Fibroblast of upper back skin (primary cell): Measurements from ENCODE around the gene NTN4.
"Not testable (repeated sequence)": the region's sequence is repeated elsewhere in the genome, so short reads cannot be mapped to it uniquely, and the experiment has no call there.

Experiments
- DNase-seq: peaks from one replicate; pipeline ENCODE4 v3.0.0-alpha.2; 2013

Gene NTN4

GRCh38 chr12:95796225-95796981 lies 5.8 kb upstream of the NTN4 start:
- DNase-seq = no peak

DNA sequence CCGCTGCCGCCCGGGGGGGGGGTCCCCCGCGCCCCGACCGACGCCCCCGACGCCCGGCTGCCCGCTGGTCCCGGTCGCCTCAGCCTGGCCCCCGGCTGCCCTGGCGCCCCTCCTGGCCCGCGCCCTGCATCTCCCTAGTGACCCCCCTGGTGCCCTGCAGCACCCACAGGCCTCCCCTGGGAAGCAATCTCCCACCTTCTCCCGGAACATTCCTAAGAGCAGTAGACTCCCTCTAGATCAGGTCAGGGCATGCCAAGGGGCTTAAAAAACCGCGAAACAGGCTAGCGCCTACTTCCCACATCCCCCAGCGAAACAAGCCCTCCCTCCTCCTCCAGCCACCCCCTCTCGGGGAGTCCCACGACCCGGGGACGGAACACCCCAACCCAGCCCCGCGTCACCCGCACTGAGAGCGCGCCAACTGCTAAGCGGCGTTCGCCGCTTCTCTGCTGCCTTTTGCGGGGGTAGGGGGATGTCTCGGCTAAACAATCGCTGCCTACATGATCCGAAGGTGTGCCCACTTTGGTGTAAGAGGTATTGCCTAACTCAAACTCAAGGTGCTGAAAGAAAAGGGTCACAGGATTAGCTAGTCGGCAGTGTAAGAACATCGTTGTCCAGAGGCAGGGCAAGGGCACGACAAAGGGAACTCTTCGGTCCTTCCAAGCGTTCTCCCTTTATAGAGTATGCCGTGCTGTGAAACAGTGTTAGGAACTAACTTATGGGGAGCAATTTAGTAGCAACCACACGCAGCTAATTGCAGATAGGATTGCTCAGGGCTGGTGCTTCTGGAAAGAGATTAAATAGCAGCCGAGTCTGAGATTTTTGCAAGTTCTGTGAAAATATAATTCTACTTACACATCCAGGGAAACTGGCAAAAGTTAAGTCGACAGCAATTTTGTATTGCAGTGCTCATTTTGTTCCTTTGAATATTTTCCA lies 619 bp upstream of the NTN4 start:
- no peak for DNase-seq

- no peak for DNase-seq
Observed at GRCh38 chr12:95789126-95790032, 1.2 kb downstream of the NTN4 start.

DNA sequence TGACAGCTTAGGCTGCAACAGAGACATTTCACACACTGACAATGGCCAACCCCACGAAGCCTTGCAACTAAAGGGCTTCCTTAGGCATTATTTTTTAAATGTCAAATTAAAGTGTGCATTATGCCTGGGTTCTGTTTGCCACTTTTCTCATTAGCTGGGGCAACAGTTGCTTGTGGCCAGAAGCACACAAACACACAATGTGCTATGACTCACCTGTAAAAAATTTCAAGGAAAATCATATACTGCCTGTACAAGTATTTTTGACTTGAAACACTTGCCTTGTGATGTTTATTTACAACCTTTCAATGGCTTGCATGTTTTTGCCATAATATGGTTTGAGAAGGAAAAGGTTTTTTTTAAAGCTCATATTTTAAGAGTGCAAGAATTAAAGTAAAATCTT lies 1.9 kb downstream of the NTN4 start:
- no peak for DNase-seq

- DNase-seq = no peak
Observed at GRCh38 chr12:95787274-95787818, 3.2 kb downstream of the NTN4 start.

DNA sequence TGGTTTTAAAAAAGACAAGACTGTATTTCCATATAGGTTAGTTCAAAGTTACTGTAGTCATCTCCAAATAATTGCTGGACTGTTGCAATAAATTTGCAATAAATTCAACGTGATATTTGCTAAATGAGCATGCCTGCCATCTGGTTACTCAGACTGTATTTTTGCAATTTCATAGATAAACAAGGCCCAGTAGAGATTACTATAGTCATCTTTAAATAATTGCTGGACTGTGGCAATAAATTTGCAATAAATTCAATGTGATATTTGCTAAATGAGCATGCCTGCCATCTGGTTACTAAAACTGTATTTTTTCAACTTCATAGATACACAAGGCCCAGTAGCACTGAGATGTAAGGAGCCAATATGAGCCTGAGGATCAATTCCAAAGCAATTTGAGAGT lies 5.6 kb downstream of the NTN4 start:
- DNase-seq = no peak

DNA sequence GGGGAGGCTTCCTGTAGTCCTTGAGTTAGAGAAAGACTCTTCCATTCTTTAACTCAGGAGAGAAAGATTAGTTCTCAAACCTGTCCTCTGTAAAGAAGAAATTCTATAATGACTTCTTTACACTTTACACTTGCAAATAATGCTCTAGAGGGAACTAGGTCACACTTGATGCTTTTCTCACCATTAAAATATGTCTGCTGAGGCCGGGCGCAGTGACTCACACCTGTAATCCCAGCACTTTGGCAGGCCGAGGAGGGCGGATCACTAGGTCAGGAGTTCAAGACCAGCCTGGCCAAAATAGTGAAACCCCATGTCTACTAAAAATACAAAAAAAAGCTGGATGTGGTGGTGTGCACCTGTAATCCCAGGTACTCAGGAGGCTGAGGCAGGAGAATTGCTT lies 6.3 kb downstream of the NTN4 start:
- no peak for DNase-seq

- DNase-seq = not testable (repeated sequence)
Observed at GRCh38 chr12:95775466-95775865, 15.1 kb downstream of the NTN4 start.

- peak; percentile 30 for DNase-seq
Observed at GRCh38 chr12:95774311-95775045, 16.1 kb downstream of the NTN4 start.

GRCh38 chr12:95773320-95773719 lies 17.2 kb downstream of the NTN4 start:
- DNase-seq = no peak

DNA sequence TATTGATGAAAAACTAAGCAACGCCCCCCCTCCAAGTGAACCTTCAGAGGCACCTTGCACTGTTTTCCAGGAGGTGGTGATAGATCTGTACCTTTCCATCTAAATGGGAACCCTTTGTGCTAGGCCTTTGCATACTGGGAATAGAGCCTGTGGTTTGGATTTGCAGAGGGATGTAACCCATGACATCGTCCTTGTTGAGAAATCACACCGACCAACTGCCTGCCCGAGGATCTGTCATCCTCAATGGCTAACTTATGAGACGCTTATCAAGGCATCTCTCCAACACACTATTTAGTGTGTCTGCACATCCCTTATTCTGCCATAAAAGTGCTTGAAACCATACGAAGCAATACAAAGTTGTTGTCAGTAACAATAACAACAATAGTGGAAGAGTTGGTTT lies 22.9 kb downstream of the NTN4 start:
- peak; percentile 15 for DNase-seq

GRCh38 chr12:95766356-95767019 lies 24.1 kb downstream of the NTN4 start:
- DNase-seq = peak; percentile 16

DNA sequence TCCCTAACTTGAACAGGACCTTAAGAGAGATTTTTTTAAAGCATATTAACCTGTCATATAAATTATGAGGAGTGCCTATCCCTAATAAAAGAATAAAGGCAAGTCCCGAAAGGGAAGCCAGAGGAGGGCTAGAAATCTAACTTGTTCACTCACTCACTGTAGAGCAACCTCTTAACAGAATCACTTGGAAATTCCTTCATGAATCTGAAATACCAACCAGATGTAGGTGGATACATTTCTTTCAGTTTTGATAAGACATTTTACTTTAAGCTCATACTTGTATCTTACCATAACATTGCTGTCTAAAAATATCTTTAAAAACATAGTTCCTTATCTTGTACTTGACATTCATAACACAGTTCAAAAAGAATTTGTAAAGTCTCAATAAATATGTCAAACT lies 25.7 kb downstream of the NTN4 start:
- no peak for DNase-seq

- peak; percentile 77 for DNase-seq
Observed at GRCh38 chr12:95763809-95764253, 26.7 kb downstream of the NTN4 start.

DNA sequence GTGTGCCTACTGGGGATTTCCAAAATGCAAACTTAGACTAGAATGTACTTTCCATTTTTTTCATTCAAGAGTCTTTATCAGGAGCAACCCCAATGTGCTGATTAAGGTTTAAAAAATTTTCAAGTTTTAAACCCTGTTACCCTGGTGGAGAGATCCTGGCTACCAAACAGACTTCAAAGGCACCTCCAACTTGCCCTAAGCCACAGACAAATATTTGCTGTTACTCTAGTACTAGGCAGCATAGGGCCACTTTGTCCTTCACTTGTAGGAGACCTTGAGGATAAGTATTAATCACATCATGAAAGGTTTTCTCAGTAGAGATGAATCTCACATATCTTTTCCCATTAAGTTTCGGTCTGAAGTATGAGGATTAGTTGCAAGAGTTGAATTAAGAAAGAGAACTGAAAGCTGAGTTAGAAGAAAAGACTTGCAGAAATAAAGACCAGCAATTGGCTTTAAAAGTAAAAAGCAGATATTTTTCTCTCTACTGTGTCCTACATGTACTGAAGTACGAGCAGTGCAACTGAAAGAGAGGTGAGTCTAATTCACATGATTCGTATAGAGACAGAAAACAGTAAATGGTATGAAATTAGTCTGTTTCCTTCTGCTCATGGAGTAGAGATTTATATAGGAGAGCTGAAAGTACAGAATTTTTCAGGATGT lies 28.3 kb downstream of the NTN4 start:
- no peak for DNase-seq

DNA sequence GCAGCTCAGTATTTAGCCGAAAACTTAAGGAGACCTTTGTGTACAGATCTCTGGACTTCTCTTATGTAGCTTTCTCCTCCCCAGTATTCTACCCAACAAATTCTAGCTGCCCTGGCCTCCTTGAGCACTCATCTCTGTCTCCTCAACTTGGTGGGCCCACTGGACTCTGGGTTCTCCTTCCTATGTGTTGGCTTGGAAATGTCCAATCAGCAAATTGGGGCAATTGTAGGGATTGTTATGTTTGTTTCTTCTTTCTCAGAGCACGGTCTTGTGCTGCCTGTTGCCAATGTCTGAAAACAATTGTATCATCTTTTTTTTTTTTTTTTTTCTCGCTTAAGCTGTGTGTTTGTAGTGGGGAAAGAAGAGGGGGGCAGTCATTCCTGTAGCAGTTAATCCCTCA lies 30.2 kb downstream of the NTN4 start:
- DNase-seq = no peak

DNA sequence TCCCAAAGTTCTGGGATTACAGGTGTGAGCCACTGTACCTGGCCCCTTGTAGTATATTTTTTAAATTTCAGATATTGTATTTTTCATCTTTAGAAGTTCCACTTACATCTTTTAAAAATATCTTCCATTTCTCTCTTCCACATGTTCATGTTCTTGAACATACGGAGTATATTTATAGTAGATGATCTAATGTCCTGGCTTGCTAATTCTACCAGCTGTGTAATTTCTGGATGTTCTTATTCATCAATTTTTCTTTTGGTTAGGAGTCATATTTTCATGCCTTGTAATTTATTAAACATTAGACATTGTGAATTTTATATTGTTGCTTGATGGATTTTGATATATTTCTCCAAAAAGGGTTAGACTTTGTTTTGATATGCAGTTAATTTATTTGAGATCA lies 30.8 kb downstream of the NTN4 start:
- DNase-seq = no peak

DNA sequence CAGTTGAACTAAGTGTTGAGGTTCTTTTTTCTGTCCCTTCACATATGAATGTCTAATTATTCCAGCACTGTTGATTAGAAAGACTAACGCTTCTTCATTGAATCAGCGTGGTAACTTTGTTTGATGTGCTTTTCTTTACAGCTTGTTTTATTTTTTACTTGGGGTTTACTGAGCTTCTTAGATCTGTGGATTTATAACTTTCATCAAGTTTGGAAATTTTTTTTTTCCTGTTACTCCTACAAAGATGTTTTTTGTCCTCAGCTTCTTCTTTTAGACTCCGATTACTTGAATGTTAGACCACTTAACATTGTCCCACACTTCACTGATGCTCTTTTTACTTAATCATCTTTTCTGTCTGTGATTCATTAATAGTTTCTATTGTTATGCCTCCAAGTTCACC lies 31.5 kb downstream of the NTN4 start:
- DNase-seq = no peak

GRCh38 chr12:95756362-95756761 lies 34.2 kb downstream of the NTN4 start:
- no peak for DNase-seq

DNA sequence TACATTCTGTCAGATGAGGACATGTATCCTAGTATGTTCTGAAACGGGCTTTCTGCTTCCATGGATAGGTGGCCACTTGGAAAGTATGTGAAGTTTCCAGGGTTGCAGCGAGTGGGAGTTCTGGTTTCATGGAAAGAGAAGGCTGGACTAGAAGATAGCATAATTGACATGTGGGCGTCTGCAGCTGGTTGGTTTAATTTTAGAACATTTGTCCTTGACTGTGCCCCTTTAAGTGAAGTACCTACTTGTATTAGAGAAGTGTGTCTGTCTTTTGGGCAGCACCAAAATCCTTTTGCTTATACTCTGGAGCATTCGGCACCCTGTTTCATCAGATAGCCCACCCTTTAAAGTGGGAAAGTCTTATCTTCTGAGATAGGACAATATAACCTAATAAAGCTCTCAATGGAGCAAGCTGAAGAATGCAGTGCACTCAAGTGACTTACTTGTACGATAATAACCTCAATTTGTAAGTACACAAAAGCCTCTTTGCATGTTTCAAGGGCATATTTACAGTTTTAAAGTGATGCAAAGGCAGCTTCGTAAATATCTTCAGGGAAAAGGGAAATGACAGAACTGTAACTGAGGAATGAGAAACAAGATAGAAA lies 35.2 kb downstream of the NTN4 start:
- DNase-seq = no peak
